Stimulated activated CD4-positive, alpha-beta T cell treated with anti-CD3 and anti-CD28 coated beads, TNF-alpha, amount 100 ng/mL, for 1 hour (primary cell): ENCODE results near the gene ZC3H12D.
"Not testable (repeated sequence)": the region's sequence is repeated elsewhere in the genome, so short reads cannot be mapped to it uniquely, and the experiment has no call there.

Experiments used
- DNase-seq, 3 donors: peaks; one replicate each; pipeline ENCODE4 v3.0.0-alpha.2; 2020; ENCODE audit warnings: low read depth in 3 of 3, low spot score in 1 of 3

Gene ZC3H12D

DNA sequence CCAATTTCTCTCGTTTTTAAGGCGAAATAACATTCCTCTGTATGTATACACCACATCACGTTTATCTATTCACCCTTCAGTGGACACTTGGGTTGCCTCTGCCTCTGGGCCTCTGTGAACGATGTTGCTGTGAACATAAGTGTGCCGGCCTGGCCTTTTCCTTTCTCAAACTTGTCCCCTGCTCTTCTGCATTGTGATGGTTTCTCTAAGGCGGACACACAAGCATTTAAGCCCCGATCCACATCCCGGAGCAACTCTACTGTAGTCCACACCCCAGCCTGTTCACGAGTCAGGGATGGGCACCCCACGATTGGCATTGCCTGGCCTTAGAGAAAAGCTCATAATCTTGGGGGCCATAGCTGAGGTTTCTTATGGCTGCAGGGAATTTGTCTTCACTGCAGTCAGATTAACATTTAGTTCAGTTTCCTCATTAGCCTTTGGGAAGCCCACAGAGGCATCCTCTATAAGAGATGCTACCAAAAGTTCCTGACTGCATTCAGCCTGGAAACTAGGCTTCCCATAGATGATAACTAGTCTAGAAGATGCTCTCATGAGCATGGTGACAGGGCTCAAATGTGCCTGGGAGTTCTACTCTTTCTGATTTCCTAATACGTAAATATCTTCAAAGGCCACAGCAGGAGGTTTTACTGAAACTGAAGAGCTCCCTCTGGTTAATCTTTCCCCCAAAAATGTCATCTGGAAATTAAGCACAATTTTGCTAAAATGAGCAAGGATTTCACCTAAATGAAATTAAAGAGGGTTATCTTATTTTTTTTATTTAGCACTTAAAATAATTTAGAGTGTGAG, 762 bp downstream of the ZC3H12D start:
- no peak for DNase-seq

DNA sequence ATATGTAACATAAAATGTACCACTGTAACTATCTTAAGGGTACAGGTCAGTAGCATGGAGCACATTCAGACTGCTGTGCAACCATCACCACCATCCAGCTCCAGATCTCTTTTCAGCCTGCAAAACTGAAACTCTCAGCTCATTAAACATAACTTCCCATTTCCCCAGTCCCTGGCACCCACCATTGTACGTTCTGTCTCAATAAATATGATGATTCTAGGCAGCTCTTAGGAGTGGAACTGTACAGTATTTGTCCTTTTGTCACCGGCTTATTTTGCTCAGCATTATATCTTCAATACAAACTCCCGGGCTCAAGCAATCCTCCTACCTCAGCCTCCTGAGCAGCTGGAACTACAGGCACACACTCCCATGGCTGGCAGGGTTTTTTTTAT, 1.5 kb downstream of the ZC3H12D start:
- DNase-seq = no peak

- no peak for DNase-seq
These were observed 2.1 kb downstream of the ZC3H12D start for GRCh38 chr6:149482545-149483333.

DNA sequence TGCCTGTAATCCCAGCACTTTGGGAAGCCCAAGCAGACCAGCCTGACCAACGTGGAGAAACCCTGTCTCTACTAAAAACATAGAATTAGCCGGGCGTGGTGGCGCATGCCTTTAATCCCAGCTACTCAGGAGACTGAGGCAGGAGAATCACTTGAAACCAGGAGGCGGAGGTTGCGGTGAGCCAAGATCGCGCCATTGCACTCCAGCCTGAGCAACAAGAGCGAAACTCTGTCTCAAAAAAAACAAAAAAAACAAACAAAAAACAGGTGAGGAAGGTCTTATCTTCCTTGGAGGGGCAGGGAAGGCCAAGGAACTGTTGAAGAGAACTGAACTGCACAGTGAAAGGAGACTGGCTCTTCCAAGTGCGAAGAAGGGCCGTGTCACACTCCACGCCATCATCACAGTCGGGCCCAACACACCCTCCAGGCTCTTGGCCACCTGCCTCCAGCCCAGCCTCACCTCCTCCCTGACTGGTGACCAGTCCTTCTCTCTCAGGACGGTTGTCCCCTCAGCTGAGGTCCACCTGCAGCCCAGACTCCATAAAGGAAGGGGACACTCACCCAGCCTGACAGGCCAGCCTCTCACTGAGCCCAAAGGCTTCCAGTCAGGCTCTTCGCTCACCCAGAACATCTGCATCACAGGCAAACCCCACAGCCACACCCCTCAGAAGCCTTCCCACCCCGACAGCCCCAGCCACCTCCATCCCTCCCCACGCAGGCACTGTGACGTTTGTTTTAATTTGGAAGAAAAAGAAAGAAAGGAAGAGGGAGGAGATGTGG, 4.1 kb downstream of the ZC3H12D start:
- peak in 1 of 3 donors; percentile 35 for DNase-seq

GRCh38 chr6:149478631-149479314, 6.0 kb downstream of the ZC3H12D start:
- no peak for DNase-seq

DNA sequence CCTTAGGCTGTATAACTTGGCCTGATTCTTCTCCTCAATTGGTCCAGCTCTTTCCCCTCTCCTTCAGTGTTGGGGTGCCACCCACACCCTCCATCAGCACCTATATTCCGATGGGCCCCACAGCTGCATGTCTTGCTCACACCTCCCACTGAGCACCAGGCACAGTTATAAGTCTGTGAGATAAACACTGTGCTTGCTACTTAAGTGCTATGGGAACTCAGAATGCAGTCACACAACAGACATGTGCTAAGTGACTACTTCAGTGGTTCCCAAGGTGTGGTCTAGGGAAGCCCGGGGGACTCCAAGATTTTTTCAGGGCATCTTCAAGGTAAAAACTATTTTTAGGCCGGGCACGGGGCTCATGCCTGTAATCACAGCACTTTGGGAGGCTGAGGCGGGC, 7.3 kb downstream of the ZC3H12D start:
- DNase-seq = no peak

DNA sequence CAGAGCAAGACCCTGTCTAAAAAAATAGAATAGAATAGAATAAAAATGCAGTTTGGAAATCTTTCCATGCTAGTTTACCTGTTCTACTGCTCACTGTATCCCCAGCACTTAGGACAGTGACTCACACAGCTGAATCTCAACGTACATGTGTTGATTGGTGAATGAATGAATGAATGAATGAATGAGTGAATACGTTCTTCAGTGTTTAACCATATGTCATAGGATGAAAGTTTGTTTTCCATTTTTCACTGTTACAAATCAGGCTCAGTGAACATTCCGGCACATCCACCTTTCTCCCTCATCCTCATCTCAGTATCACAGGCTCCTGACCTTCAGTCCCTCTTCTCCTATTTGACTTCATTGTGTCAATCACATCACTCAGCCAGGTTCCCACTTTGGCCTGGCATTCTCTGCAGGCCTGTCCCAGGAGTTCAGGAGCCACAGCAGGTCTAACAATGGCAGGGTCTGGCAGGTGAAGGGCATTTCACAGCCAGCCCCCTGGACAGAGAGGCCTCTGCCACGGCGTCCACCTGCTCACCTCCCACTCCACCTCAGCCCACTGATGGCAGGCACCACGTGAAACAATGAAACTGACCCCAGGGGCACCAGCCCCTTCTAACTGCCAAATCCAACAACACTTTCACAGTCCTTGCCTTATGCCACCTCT, 7.9 kb downstream of the ZC3H12D start:
- no peak for DNase-seq

DNA sequence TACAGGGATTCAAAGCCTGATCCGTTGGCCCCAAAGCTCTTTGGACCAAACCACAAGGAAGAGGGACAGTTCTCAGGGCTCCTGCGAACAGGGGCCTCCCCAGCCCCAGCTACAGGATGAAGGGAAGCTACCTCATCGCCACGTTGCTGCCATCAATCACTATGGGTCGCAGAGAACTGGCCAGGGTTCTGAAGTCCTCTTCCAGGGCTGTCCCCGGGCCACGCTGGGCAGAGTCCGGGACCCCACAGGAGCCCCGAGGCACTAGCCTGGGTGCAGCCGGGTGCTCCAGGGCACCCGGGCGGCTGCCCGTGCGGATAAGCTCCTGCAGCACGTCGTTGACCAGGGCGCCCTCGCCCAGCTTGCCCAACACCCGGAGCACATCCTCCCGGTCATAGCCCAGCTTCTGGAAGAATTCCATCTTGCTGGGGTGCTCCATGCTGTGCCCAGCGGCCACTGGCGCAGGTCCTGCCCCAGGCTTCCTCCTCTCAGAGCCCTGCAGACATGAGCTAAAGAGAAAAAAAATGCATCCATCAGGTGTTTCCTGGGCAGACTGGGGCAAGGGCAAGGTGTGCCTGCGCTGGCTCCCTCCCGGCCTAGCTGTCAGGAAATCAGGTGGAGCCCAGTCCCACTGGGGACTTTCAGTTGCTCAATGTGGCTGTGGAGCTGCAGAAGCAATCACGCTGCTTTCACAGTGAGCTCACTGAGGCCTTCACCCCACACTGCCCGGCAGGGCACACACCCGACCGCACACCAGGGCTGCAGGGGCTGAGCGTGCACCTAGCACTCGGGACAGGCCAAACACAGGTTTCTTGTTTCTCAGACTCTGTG, 10.5 kb downstream of the ZC3H12D start:
- no peak for DNase-seq

DNA sequence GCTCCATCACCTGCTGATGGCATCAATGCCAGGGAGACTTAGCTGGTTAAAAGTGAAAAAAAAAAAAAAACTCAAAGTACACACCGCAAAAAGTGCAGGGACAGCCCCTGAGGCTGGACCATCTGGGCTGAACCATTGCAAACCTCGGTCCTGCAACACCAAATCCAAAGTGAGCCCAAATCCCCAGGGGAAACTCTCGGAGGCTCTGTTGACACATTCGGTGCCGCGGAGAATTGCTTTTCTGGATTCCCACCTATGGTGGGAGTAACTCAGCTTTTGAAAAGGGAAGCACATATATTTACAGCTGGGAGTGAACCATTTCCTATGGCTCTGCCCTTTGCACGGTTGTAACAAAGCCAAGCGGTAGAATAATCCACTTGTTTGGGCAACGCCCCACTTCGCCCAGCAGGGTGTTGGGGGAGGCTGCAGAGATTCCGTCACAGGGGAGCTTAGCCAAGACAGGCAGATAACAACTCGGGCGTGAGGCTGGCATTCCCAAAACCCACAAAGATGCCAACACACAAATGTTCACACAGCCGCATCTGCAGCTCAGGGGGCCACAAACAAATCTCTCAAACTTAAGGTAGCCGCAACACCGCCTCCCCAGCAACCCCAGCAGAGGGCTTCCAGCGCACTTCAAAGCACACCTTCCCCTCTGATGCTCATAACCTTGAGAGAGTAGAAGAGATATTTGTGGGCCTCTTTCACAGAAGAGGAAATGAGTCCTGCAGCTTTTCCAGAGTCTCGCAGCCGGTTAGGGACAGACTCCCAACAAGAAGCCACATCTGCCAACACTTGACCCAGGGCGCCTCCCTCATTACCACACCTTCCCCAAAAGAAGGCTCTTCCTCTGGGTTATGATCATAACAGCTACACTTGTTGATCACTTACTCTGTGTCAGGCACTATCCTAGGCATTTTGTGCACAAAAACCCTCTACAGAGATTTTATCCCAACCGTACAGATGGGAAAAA, 11.4 kb downstream of the ZC3H12D start:
- DNase-seq = no peak

DNA sequence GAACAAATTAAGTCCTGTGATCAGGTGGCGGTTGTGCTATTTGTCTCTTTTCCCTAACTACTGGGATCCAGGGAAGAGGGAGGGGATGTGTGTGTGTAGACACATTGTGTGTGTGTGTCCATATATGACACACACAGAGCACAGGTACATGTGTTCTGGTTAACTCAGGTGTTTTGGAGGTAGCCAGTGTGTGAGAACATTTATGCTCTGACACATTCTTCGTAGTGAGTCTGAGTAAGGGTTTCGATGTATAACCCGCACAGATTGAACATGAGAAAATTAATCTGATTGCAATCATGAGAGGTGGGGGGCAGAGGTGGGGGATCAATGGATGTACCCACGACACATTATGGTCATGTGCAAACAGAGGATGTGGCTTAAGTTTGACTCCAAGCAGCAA, 12.6 kb downstream of the ZC3H12D start:
- DNase-seq = no peak

DNA sequence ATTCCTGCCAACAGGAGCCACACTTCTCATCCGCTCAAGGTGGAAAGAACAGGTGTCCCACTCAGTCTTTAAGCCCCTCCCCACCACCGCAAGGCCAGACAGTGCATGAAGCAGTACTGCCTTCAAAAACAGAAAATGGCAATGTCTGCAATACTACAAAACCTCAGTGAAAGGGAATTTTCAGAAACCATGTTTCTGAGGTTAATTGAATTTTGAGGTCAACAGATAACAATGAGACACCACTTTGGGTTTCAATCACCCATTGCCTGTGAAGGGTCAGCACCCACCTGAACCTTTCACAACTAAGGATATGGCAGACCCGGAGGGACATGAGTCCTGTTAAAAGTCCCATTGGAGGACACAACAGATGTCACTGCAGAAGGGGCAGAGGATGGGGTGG, 13.0 kb downstream of the ZC3H12D start:
- no peak for DNase-seq

GRCh38 chr6:149470948-149471347, 13.9 kb downstream of the ZC3H12D start:
- no peak for DNase-seq

DNA sequence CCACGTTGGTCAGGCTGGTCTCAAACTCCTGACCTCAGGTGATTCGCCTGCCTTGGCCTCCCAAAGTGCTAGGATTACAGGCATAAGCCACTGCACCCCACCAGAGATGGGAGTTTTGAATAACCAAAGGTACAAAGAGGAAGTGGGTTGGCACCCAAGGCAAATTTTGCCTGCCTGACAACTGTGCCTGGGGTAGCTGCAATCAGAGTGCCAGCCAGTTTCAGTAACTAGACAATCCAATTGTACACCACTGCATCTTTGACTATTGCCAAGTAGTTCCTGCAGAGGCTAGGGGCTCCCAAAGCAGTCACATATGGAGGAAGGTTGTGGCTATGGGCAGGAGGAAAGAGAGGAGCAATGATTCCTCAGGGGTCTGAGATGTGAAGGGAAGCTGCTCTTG, 16.6 kb downstream of the ZC3H12D start:
- DNase-seq = no peak

DNA sequence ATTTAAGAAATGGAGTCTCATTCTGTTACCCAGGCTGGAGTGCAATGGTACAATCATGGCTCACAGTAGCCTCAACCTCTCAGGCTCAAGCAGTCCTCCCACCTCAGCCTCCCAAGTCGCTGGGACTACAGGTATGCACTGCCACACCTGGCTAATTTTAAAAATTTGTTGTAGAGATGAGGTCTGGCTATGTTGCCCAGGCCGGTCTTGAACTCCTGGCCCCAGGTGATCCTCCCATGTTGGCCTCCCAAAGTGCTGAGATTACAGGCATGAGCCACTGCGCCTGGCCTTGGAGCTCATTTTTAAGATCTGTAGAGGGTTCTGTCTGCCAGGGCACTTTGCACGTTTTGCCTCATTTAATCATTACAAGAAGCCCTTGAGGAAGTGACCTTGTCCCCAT, 17.5 kb downstream of the ZC3H12D start:
- DNase-seq = no peak

- no peak for DNase-seq
These were observed 20.4 kb downstream of the ZC3H12D start for GRCh38 chr6:149464411-149464810.

DNA sequence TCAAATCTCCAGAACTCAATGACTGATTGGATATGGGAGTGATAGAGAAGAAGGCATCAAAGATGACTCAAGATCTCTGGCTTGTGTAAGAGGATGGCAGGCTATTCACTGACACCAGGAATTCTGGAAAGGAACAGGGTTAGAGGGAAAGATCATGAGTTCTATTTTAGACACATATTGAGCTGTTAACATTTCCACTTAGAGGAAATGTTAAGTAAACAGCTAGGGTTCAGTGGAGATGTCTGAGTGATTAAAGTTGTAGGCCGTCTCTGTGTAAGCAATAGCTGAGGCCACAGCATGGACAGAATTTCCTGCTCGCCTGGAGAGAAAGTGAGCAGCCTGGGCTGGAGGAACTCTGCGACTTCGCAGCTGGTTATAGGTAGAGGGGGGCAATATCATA, 21.0 kb downstream of the ZC3H12D start:
- DNase-seq = no peak

- DNase-seq = not testable (repeated sequence)
These were observed 22.1 kb downstream of the ZC3H12D start for GRCh38 chr6:149462712-149463111.

GRCh38 chr6:149461670-149462069, 23.1 kb downstream of the ZC3H12D start:
- no peak for DNase-seq

DNA sequence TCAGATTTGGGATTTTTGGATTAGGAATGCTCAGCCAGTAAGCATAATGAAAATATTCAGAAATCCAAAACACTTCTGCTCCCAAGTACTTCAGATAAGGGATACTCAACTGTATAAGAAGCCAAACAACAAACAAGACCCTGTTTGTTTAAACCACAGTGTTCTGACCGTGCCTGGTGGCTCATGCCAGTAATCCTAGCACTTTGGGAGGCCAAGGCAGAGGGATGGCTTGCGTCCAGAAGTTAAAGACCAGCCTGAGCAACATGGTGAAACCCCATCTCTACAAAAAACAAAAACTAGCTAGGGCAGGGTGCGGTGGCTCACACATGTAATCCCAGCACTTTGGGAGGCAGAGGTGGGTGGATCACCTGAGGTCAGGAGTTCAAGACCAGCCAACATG, 24.6 kb downstream of the ZC3H12D start:
- DNase-seq = not testable (repeated sequence)
